Measurements from ENCODE around the gene TM7SF3.

Gene TM7SF3

DNA sequence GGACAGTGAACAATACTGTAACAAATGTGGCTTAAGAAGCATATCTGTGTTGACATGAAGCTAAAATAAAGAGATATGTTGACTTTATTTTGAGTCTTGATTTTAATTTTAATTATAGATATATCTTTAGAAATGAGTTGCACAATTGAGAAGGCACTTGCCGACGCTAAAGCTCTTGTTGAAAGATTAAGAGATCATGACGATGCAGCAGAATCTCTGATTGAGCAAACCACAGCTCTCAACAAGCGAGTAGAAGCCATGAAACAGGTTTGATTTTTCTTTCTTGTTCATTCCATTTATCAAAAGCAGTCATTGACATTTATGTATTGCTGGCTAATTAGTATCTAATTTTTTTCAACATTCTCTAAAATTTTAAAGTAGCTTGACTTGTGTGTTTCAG lies 60.2 kb downstream of the TM7SF3 start:
- Histone ChIP-seq H3K4me1 (ENCODE audit: low read length) (no peaks in the 10 kb centered on the region), H2AFZ (ENCODE audit: low read depth, low read length) (no peak overlapping the region), H3K27ac (ENCODE audit: low read length) (no peak overlapping the region), H3K9me3 (ENCODE audit: insufficient read depth, low read length) (no peaks in the 10 kb centered on the region), H4K20me1 (ENCODE audit: insufficient read depth, low read length) (no peaks in the 10 kb centered on the region), H3K4me3 (ENCODE audit: low read length) (no peak overlapping the region), H3K9ac (ENCODE audit: low read length) (no peak overlapping the region), H3K79me2 (ENCODE audit: low read length) (peaks cover 17% of the 10 kb centered on the region), H3K36me3 (replicated peaks; ENCODE audit: low read depth, low read length) (no peaks in the 10 kb centered on the region), H3K4me2 (ENCODE audit: low read length) (no peak overlapping the region), H3K27me3 (ENCODE audit: low read depth, low read length) (no peaks in the 10 kb centered on the region)
- no peak for TF ChIP-seq EZH2phosphoT487 (IDR thresholded peaks at IDR 0.05; ENCODE audit: low read depth)
- TF ChIP-seq, protein P1, sequence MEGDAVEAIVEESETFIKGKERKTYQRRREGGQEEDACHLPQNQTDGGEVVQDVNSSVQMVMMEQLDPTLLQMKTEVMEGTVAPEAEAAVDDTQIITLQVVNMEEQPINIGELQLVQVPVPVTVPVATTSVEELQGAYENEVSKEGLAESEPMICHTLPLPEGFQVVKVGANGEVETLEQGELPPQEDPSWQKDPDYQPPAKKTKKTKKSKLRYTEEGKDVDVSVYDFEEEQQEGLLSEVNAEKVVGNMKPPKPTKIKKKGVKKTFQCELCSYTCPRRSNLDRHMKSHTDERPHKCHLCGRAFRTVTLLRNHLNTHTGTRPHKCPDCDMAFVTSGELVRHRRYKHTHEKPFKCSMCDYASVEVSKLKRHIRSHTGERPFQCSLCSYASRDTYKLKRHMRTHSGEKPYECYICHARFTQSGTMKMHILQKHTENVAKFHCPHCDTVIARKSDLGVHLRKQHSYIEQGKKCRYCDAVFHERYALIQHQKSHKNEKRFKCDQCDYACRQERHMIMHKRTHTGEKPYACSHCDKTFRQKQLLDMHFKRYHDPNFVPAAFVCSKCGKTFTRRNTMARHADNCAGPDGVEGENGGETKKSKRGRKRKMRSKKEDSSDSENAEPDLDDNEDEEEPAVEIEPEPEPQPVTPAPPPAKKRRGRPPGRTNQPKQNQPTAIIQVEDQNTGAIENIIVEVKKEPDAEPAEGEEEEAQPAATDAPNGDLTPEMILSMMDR (IDR thresholded peaks at IDR 0.05; ENCODE audit: low read depth, low read length): no peak

DNA sequence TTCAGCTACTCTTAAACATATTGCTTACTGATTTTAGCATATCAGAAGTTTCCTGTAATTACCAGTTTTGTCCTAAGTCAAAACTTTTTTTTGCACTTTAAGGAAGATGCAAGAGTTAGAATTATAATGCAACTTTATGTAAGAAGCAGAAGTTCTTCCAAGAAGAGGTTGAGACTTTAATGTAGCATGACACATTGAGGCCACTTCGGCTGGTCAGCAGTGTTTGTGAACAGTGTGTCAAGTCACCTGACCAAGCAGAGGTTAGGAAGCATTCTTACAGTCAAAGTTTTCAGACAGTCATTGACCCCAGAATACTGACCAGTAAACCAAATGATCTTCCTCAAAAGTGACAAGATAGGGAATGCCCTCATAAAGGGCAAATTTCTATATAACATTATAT lies 60.7 kb downstream of the TM7SF3 start:
- Histone ChIP-seq H4K20me1 (ENCODE audit: insufficient read depth, low read length) (no peaks in the 10 kb centered on the region), H3K79me2 (ENCODE audit: low read length) (peaks cover 21% of the 10 kb centered on the region), H3K27ac (ENCODE audit: low read length) (no peak overlapping the region), H3K36me3 (replicated peaks; ENCODE audit: low read depth, low read length) (peaks cover 3% of the 10 kb centered on the region), H3K4me3 (ENCODE audit: low read length) (no peak overlapping the region), H3K9me3 (ENCODE audit: insufficient read depth, low read length) (0 out of 2 replicates have a peak, but pooled peaks cover 2% of the 10 kb centered on the region), H3K9ac (ENCODE audit: low read length) (no peak overlapping the region), H3K4me2 (ENCODE audit: low read length) (no peak overlapping the region), H3K4me1 (ENCODE audit: low read length) (no peaks in the 10 kb centered on the region), H3K27me3 (ENCODE audit: low read depth, low read length) (no peaks in the 10 kb centered on the region), H2AFZ (ENCODE audit: low read depth, low read length) (no peak overlapping the region)
- TF ChIP-seq, protein P1 (IDR thresholded peaks at IDR 0.05; ENCODE audit: low read depth, low read length): no peak
- no peak for TF ChIP-seq EZH2phosphoT487 (IDR thresholded peaks at IDR 0.05; ENCODE audit: low read depth)

DNA sequence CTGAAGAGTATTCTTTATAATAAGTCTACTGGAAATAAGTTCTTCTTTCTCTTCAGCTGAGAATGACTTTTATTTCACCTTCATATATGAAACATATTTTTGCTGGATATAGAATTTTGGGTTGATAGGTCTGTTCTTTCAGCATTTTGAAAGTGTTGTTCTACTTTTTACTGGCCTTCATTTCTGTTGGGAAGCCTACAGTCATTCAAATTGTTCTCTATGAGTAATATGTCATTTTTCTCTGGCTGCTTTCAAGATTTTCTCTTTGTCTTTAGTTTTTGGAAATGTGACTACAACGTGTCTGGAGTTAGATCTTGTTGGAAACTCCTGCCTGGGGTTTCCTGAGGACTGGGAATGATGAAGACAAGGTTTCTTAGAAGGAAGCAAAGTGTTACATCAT lies 65.9 kb downstream of the TM7SF3 start:
- H3K9me3 ChIP-seq (ENCODE audit: insufficient read depth, low read length): 0 out of 2 replicates have a peak, but pooled peaks cover 4% of the 10 kb centered on the region
- H2AFZ ChIP-seq (ENCODE audit: low read depth, low read length): no peak overlapping the region
- H4K20me1 ChIP-seq (ENCODE audit: insufficient read depth, low read length): no peaks in the 10 kb centered on the region

DNA sequence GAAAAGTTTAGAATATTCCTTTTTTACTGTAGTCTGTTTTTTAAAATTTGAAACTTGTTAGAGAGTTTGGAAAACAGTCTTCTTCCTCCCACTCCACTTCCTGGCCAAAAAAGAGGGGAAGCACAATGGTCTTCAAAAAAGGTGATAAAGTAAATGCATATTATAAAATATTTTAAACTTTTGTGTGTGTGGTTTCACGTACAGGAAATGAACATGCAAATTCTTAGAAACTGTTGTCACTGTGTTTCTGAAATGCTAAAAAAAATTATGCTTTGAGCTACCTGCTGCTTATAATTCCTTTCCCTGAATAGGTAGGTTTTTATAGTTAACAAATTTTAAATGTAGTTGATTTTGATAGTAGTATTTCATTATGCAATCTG lies 73.0 kb downstream of the TM7SF3 start:
- Histone ChIP-seq H3K4me2 (ENCODE audit: low read length) (peak overlapping the region; percentile 42), H3K27ac (ENCODE audit: low read length) (no peak overlapping the region), H3K36me3 (replicated peaks; ENCODE audit: low read depth, low read length) (no peaks in the 10 kb centered on the region), H3K4me3 (ENCODE audit: low read length) (no peak overlapping the region), H3K4me1 (ENCODE audit: low read length) (peaks cover 33% of the 10 kb centered on the region), H2AFZ (ENCODE audit: low read depth, low read length) (no peak overlapping the region), H3K27me3 (ENCODE audit: low read depth, low read length) (no peaks in the 10 kb centered on the region), H3K9me3 (ENCODE audit: insufficient read depth, low read length) (no peaks in the 10 kb centered on the region), H3K9ac (ENCODE audit: low read length) (no peak overlapping the region), H3K79me2 (ENCODE audit: low read length) (peaks cover 95% of the 10 kb centered on the region), H4K20me1 (ENCODE audit: insufficient read depth, low read length) (0 out of 2 replicates have a peak, but pooled peaks cover 5% of the 10 kb centered on the region)
- no peak for TF ChIP-seq EZH2phosphoT487 (IDR thresholded peaks at IDR 0.05; ENCODE audit: low read depth)
- TF ChIP-seq, protein P1 (IDR thresholded peaks at IDR 0.05; ENCODE audit: low read depth, low read length): no peak

More for the DNA sequence above, 65.9 kb downstream of the TM7SF3 start:
- TF ChIP-seq, protein P1 (IDR thresholded peaks at IDR 0.05; ENCODE audit: low read depth, low read length): no peak
- TF ChIP-seq EZH2phosphoT487 (IDR thresholded peaks at IDR 0.05; ENCODE audit: low read depth): no peak
- Histone ChIP-seq H3K4me3 (ENCODE audit: low read length) (no peak overlapping the region), H3K4me1 (ENCODE audit: low read length) (no peaks in the 10 kb centered on the region), H3K9ac (ENCODE audit: low read length) (no peak overlapping the region), H3K4me2 (ENCODE audit: low read length) (no peak overlapping the region), H3K36me3 (replicated peaks; ENCODE audit: low read depth, low read length) (peaks cover 7% of the 10 kb centered on the region), H3K27me3 (ENCODE audit: low read depth, low read length) (no peaks in the 10 kb centered on the region), H3K27ac (ENCODE audit: low read length) (no peak overlapping the region), H3K79me2 (ENCODE audit: low read length) (peaks cover 66% of the 10 kb centered on the region)
